SHP77 (cell line): ENCODE data around the gene GGT5.
"Not testable (repeated sequence)": the region's sequence is repeated elsewhere in the genome, so short reads cannot be mapped to it uniquely, and the experiment has no call there.

Source experiments
- DNase-seq, 2 experiments: peaks; one replicate each; lab custom pipeline; 2025; lab: John Stamatoyannopoulos, UW

GGT5 gene

GRCh38 chr22:24232124-24232523 is 12.8 kb downstream of the GGT5 start:
- no peak for DNase-seq

- no peak for DNase-seq
Observed at GRCh38 chr22:24231706-24232105, 13.2 kb downstream of the GGT5 start.

- no peak for DNase-seq
Observed at GRCh38 chr22:24230911-24231656, 13.8 kb downstream of the GGT5 start.

- DNase-seq: no peak
Observed at GRCh38 chr22:24225951-24226350, 18.9 kb downstream of the GGT5 start.

GRCh38 chr22:24225044-24225601 is 19.8 kb downstream of the GGT5 start:
- no peak for DNase-seq

- no peak for DNase-seq
Observed at GRCh38 chr22:24224468-24224867, 20.4 kb downstream of the GGT5 start.

- no peak for DNase-seq
Observed at GRCh38 chr22:24219750-24220149, 25.1 kb downstream of the GGT5 start.

- no peak for DNase-seq
Observed at GRCh38 chr22:24217384-24217783, 27.5 kb downstream of the GGT5 start.

GRCh38 chr22:24216541-24217209 is 28.2 kb downstream of the GGT5 start:
- DNase-seq: no peak

- no peak for DNase-seq
Observed at GRCh38 chr22:24214467-24215285, 30.2 kb downstream of the GGT5 start.

GRCh38 chr22:24213111-24213510 is 31.8 kb downstream of the GGT5 start:
- DNase-seq: not testable (repeated sequence)

- not testable (repeated sequence) for DNase-seq
Observed at GRCh38 chr22:24211716-24212115, 33.2 kb downstream of the GGT5 start.

- DNase-seq: not testable (repeated sequence)
Observed at GRCh38 chr22:24210409-24210808, 34.5 kb downstream of the GGT5 start.

- no peak for DNase-seq
Observed at GRCh38 chr22:24209687-24210086, 35.2 kb downstream of the GGT5 start.

- DNase-seq: no peak
Observed at GRCh38 chr22:24209016-24209415, 35.9 kb downstream of the GGT5 start.

GRCh38 chr22:24208012-24208749 is 36.7 kb downstream of the GGT5 start:
- DNase-seq: no peak

GRCh38 chr22:24207264-24208011 is 37.4 kb downstream of the GGT5 start:
- no peak for DNase-seq

- not testable (repeated sequence) for DNase-seq
Observed at GRCh38 chr22:24206460-24207263, 38.2 kb downstream of the GGT5 start.

GRCh38 chr22:24205438-24206195 is 39.3 kb downstream of the GGT5 start:
- DNase-seq: no peak
